HepG2 (cell line): Measurements from ENCODE around the gene PGPEP1. TPM values are rescaled to one million over a fixed set of nuclear protein-coding genes. Genes with fewer than 3 reads are reported as not detected.

Experiments used
- FOXC1 ChIP-seq: sonication (generic); formaldehyde crosslinking; IDR thresholded peaks from 2 replicates; pipeline ENCODE4 v1.8.0; 2022; ENCODE audit warnings: mild to moderate bottlenecking, missing genetic modification reagents, borderline replicate concordance
- HNRNPK ChIP-seq: fragments of 200-400 bp; formaldehyde crosslinking; IDR thresholded peaks from 2 replicates; pipeline ENCODE4 v1.6.1; 2018; ENCODE audit warnings: low read length, low read depth, moderate library complexity, mild to moderate bottlenecking; ENCODE audit not compliant: poor library complexity, severe bottlenecking
- KDM5B ChIP-seq: sonication (generic); formaldehyde crosslinking; IDR thresholded peaks from 2 replicates; pipeline ENCODE4 v1.4.0; 2020; ENCODE audit warnings: missing genetic modification reagents, mild to moderate bottlenecking, borderline replicate concordance
- KDM6A ChIP-seq: IDR thresholded peaks from 2 replicates; pipeline ENCODE4 v1.6.1; 2016; ENCODE audit warnings: low read depth
- PITX1 ChIP-seq: sonication (generic); formaldehyde crosslinking; IDR thresholded peaks from 2 replicates; pipeline ENCODE4 v1.5.1; 2020; ENCODE audit warnings: mild to moderate bottlenecking, missing genetic modification reagents
- POLR2A ChIP-seq, 2 experiments: IDR thresholded peaks; 2 replicates each; pipeline ENCODE4 v1.6.1; 2011; ENCODE audit warnings: low read depth in 2 of 2, low read length in 2 of 2, mild to moderate bottlenecking in 1 of 2, moderate library complexity in 1 of 2; ENCODE audit not compliant: insufficient read depth in 1 of 2
- TBX2 ChIP-seq: sonication (generic); formaldehyde crosslinking; IDR thresholded peaks from 2 replicates; pipeline ENCODE4 v1.5.0; 2020; ENCODE audit warnings: missing genetic modification reagents, mild to moderate bottlenecking, borderline replicate concordance
- YEATS4 ChIP-seq: sonication (generic); formaldehyde crosslinking; IDR thresholded peaks from 2 replicates; pipeline ENCODE4 v1.4.0; 2020; ENCODE audit warnings: missing genetic modification reagents, borderline replicate concordance
- polyA plus RNA-seq, 8 experiments: library from polyadenylated mRNA; depleted of rRNA in 3 of 8; stranded (reverse) in 7 of 8; unstranded in 1 of 8; fragments of >200 nt; fragmentation: Illumina TruSeq in 4 of 8; extraction: Trizol in 4 of 8; gene quantifications; 2 replicates each; pipeline versions ENCODE4 v1.2.1 to v1.2.3, GENCODE V29; 2011 to 2016; ENCODE audit warnings: low read depth in 4 of 8, missing spikeins in 1 of 8, mixed read lengths in 1 of 8; ENCODE audit not compliant: insufficient read depth in 1 of 8
- total RNA-seq, 5 experiments: library from RNA; depleted of rRNA; stranded (reverse); fragments of >200 nt; fragmentation: Illumina TruSeq; extraction: Trizol; gene quantifications; 2 replicates each; pipeline ENCODE4 v1.2.3, GENCODE V29; 2016; ENCODE audit warnings: low read depth in 1 of 5
- TF ChIP-seq, protein P1 (sequence below): sonication (generic); formaldehyde crosslinking; IDR thresholded peaks from 2 replicates; pipeline ENCODE4 v1.5.1; 2020; ENCODE audit warnings: mild to moderate bottlenecking, missing genetic modification reagents, moderate library complexity
- TF ChIP-seq, protein P2 (sequence below): IDR thresholded peaks from 2 replicates; pipeline ENCODE4 v1.6.1; 2016; ENCODE audit warnings: missing genetic modification reagents, missing compliant biosample characterization
- TF ChIP-seq, protein P3 (sequence below): sonication (generic); formaldehyde crosslinking; IDR thresholded peaks from 2 replicates; pipeline ENCODE4 v1.4.0; 2020; ENCODE audit warnings: missing genetic modification reagents
- TF ChIP-seq, protein P4 (sequence below): sonication (generic); formaldehyde crosslinking; IDR thresholded peaks from 2 replicates; pipeline ENCODE4 v1.4.0; 2020; ENCODE audit warnings: missing genetic modification reagents
- TF ChIP-seq, protein P5 (sequence below): sonication (generic); formaldehyde crosslinking; IDR thresholded peaks from 2 replicates; pipeline ENCODE4 v1.4.0; 2020; ENCODE audit warnings: mild to moderate bottlenecking, missing genetic modification reagents
- TF ChIP-seq, protein P6 (sequence below): sonication (generic); formaldehyde crosslinking; IDR thresholded peaks from 2 replicates; pipeline ENCODE4 v1.8.1; 2023; ENCODE audit warnings: mild to moderate bottlenecking, inconsistent platforms, moderate library complexity, missing genetic modification reagents, borderline replicate concordance
- TF ChIP-seq, protein P7 (sequence below): sonication (generic); formaldehyde crosslinking; IDR thresholded peaks from 2 replicates; pipeline ENCODE4 v1.9.0; 2022; ENCODE audit warnings: missing genetic modification reagents, mild to moderate bottlenecking, borderline replicate concordance

PGPEP1 gene
- total and polyA plus RNA-seq, 2 of the 13 experiments (the other 11 are each of a cell fraction or from before 2014, with no cell fraction given): 53.1 to 56.6 TPM

DNA sequence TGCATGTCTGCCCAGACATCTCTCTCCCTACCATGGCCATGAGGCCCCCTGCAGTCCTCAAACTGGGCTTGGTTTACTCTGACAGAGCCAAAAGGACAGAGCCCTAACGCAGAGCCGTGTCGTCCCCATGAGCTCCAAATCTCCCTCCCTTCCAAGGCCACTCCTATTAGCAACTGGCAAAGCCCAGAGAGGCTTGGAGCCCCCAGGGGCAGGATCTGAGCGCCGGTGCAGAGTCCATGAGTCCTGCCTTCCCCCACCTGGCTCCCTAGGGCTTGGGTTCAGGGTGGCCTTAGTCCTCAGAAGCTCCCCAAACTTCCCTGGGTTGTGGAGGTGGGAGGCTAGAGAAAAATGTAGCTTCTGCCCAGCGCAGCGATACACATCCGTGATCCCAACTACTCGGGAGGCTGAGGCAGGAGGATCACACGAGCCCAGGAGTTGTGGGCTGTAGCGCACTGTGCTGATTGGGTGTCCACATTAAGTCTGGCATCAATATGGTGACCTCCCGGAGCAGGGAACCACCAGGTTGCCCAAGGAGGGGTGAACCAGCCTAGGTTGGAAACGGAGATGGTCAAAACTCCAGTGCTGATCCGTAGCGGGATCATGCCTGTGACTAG is 7.4 kb upstream of the PGPEP1 start (continued):
- TF ChIP-seq, protein P1, sequence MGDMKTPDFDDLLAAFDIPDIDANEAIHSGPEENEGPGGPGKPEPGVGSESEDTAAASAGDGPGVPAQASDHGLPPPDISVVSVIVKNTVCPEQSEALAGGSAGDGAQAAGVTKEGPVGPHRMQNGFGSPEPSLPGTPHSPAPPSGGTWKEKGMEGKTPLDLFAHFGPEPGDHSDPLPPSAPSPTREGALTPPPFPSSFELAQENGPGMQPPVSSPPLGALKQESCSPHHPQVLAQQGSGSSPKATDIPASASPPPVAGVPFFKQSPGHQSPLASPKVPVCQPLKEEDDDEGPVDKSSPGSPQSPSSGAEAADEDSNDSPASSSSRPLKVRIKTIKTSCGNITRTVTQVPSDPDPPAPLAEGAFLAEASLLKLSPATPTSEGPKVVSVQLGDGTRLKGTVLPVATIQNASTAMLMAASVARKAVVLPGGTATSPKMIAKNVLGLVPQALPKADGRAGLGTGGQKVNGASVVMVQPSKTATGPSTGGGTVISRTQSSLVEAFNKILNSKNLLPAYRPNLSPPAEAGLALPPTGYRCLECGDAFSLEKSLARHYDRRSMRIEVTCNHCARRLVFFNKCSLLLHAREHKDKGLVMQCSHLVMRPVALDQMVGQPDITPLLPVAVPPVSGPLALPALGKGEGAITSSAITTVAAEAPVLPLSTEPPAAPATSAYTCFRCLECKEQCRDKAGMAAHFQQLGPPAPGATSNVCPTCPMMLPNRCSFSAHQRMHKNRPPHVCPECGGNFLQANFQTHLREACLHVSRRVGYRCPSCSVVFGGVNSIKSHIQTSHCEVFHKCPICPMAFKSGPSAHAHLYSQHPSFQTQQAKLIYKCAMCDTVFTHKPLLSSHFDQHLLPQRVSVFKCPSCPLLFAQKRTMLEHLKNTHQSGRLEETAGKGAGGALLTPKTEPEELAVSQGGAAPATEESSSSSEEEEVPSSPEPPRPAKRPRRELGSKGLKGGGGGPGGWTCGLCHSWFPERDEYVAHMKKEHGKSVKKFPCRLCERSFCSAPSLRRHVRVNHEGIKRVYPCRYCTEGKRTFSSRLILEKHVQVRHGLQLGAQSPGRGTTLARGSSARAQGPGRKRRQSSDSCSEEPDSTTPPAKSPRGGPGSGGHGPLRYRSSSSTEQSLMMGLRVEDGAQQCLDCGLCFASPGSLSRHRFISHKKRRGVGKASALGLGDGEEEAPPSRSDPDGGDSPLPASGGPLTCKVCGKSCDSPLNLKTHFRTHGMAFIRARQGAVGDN (CRISPR knock-in tag): peak; percentile 75
- TF ChIP-seq HNRNPK (no peak), KDM5B (peak; percentile 40; the same call in 1 of the 2 replicates), TBX2 (CRISPR knock-in tag) (peak; percentile 37; the same call in 1 of the 2 replicates), POLR2A (IDR thresholded peaks at IDR 0.05; ENCODE audit: insufficient read depth in 1 of 2, low read depth in 2 of 2, low read length in 2 of 2) (0 out of 4 replicates have a peak, but pooled peaks of 1 of the 2 experiments have one; percentile 32), YEATS4 (no peak), KDM6A (CRISPR knock-in tag) (peak; percentile 43; the same call in 1 of the 2 replicates), FOXC1 (no peak), PITX1 (CRISPR knock-in tag) (0 out of 2 replicates have a peak, but pooled peaks have one; percentile 59)
- TF ChIP-seq, protein P2, sequence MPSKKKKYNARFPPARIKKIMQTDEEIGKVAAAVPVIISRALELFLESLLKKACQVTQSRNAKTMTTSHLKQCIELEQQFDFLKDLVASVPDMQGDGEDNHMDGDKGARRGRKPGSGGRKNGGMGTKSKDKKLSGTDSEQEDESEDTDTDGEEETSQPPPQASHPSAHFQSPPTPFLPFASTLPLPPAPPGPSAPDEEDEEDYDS (CRISPR knock-in tag): peak; percentile 42; the same call in 1 of the 2 replicates
- TF ChIP-seq, protein P3, sequence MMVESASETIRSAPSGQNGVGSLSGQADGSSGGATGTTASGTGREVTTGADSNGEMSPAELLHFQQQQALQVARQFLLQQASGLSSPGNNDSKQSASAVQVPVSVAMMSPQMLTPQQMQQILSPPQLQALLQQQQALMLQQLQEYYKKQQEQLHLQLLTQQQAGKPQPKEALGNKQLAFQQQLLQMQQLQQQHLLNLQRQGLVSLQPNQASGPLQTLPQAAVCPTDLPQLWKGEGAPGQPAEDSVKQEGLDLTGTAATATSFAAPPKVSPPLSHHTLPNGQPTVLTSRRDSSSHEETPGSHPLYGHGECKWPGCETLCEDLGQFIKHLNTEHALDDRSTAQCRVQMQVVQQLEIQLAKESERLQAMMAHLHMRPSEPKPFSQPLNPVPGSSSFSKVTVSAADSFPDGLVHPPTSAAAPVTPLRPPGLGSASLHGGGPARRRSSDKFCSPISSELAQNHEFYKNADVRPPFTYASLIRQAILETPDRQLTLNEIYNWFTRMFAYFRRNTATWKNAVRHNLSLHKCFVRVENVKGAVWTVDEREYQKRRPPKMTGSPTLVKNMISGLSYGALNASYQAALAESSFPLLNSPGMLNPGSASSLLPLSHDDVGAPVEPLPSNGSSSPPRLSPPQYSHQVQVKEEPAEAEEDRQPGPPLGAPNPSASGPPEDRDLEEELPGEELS (CRISPR knock-in tag): peak; percentile 13; the same call in 1 of the 2 replicates
- TF ChIP-seq, protein P4, sequence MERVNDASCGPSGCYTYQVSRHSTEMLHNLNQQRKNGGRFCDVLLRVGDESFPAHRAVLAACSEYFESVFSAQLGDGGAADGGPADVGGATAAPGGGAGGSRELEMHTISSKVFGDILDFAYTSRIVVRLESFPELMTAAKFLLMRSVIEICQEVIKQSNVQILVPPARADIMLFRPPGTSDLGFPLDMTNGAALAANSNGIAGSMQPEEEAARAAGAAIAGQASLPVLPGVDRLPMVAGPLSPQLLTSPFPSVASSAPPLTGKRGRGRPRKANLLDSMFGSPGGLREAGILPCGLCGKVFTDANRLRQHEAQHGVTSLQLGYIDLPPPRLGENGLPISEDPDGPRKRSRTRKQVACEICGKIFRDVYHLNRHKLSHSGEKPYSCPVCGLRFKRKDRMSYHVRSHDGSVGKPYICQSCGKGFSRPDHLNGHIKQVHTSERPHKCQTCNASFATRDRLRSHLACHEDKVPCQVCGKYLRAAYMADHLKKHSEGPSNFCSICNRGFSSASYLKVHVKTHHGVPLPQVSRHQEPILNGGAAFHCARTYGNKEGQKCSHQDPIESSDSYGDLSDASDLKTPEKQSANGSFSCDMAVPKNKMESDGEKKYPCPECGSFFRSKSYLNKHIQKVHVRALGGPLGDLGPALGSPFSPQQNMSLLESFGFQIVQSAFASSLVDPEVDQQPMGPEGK (CRISPR knock-in tag): peak; percentile 86
- TF ChIP-seq, protein P5, sequence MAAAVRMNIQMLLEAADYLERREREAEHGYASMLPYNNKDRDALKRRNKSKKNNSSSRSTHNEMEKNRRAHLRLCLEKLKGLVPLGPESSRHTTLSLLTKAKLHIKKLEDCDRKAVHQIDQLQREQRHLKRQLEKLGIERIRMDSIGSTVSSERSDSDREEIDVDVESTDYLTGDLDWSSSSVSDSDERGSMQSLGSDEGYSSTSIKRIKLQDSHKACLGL (CRISPR knock-in tag): 0 out of 2 replicates have a peak, but pooled peaks have one; percentile 26
- TF ChIP-seq, protein P6, sequence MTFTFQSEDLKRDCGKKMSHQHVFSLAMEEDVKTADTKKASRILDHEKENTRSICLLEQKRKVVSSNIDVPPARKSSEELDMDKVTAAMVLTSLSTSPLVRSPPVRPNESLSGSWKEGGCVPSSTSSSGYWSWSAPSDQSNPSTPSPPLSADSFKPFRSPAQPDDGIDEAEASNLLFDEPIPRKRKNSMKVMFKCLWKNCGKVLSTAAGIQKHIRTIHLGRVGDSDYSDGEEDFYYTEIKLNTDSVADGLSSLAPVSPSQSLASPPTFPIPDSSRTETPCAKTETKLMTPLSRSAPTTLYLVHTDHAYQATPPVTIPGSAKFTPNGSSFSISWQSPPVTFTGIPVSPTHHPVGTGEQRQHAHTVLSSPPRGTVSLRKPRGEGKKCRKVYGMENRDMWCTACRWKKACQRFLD (CRISPR knock-in tag): 0 out of 2 replicates have a peak, but pooled peaks have one; percentile 7
- TF ChIP-seq, protein P7, sequence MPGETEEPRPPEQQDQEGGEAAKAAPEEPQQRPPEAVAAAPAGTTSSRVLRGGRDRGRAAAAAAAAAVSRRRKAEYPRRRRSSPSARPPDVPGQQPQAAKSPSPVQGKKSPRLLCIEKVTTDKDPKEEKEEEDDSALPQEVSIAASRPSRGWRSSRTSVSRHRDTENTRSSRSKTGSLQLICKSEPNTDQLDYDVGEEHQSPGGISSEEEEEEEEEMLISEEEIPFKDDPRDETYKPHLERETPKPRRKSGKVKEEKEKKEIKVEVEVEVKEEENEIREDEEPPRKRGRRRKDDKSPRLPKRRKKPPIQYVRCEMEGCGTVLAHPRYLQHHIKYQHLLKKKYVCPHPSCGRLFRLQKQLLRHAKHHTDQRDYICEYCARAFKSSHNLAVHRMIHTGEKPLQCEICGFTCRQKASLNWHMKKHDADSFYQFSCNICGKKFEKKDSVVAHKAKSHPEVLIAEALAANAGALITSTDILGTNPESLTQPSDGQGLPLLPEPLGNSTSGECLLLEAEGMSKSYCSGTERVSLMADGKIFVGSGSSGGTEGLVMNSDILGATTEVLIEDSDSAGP: peak; percentile 65
